Smooth muscle cell (in vitro differentiated cells): Measurements from ENCODE around the gene FBRSL1. TPM values are rescaled to one million over a fixed set of nuclear protein-coding genes. Genes with fewer than 3 reads are reported as not detected.

ENCODE experiments used
- DNase-seq: peaks from one replicate; lab custom pipeline; 2025; ENCODE audit not compliant: unreplicated experiment; lab: John Stamatoyannopoulos, UW
- H2AFZ ChIP-seq: fragments of 200-600 bp; sonication (generic); 2 replicates; pipeline ENCODE4 v1.6.0; 2016; ENCODE audit warnings: antibody characterized with exemption, low read depth, mild to moderate bottlenecking
- H3F3A ChIP-seq: fragments of 200-600 bp; sonication (generic); 2 replicates; pipeline ENCODE4 v1.6.0; 2017; ENCODE audit warnings: antibody characterized with exemption, low read depth
- H3K27ac ChIP-seq: fragments of 200-600 bp; sonication (generic); 2 replicates; pipeline ENCODE4 v1.5.1; 2016; ENCODE audit warnings: low read depth, mild to moderate bottlenecking
- H3K27me3 ChIP-seq: fragments of 200-600 bp; sonication (generic); 2 replicates; pipeline ENCODE4 v1.6.1; 2016; ENCODE audit warnings: low read depth, mild to moderate bottlenecking
- H3K36me3 ChIP-seq: fragments of 200-600 bp; sonication (generic); 2 replicates; pipeline ENCODE4 v1.5.1; 2016; ENCODE audit warnings: low read depth
- H3K4me1 ChIP-seq: fragments of 200-600 bp; sonication (generic); 2 replicates; pipeline ENCODE4 v1.5.1; 2016; ENCODE audit warnings: low read depth
- H3K4me2 ChIP-seq: fragments of 200-600 bp; sonication (generic); 2 replicates; pipeline ENCODE4 v1.6.0; 2016; ENCODE audit warnings: mild to moderate bottlenecking
- H3K4me3 ChIP-seq: fragments of 200-600 bp; sonication (generic); 2 replicates; pipeline ENCODE4 v1.5.1; 2016; ENCODE audit warnings: mild to moderate bottlenecking
- H3K79me2 ChIP-seq: fragments of 200-600 bp; sonication (generic); 2 replicates; pipeline ENCODE4 v1.6.0; 2016; ENCODE audit warnings: low read depth, mild to moderate bottlenecking
- H3K9ac ChIP-seq: fragments of 200-600 bp; sonication (generic); 2 replicates; pipeline ENCODE4 v1.6.0; 2016; ENCODE audit warnings: low read depth
- H3K9me3 ChIP-seq: fragments of 200-600 bp; sonication (generic); replicated peaks from 2 replicates; pipeline ENCODE4 v1.5.1; 2016; ENCODE audit warnings: low read depth
- H4K20me1 ChIP-seq: fragments of 200-600 bp; sonication (generic); 2 replicates; pipeline ENCODE4 v1.6.0; 2016; ENCODE audit warnings: low read depth
- WGBS: methylation state at CpG from one replicate; pipeline ENCODE4 v1.1.7; 2016; ENCODE audit warnings: low lambda C conversion rate; 5-methylcytosine and 5-hydroxymethylcytosine counted together
- polyA plus RNA-seq: library from polyadenylated mRNA; unstranded; fragments of >200 nt; fragmentation: Nextera tagmentation; extraction: Ambion mirVana; gene quantifications from 2 replicates; pipeline ENCODE4 v1.2.1, GENCODE V29; 2016
- total RNA-seq: library from RNA; depleted of rRNA; stranded (reverse); fragments of >200 nt; gene quantifications from 2 replicates; pipeline ENCODE4 v1.2.3, GENCODE V29; 2014
- TF ChIP-seq, protein P1 (sequence below): fragments of 200-600 bp; sonication (generic); IDR thresholded peaks from 2 replicates; pipeline ENCODE4 v1.5.1; 2017; ENCODE audit warnings: borderline replicate concordance, mild to moderate bottlenecking, antibody characterized with exemption; ENCODE audit not compliant: insufficient read depth, poor library complexity, severe bottlenecking

FBRSL1 gene
- total and polyA plus RNA-seq, 2 experiments from 2014 or later = 7.9 to 17.6 TPM

- peaks cover 100% of the 10 kb centered on the region for H3K79me2 ChIP-seq
- H4K20me1 ChIP-seq = peaks cover 100% of the 10 kb centered on the region
- no peaks in the 10 kb centered on the region for H3K9me3 ChIP-seq
- no peak for DNase-seq
- H2AFZ ChIP-seq = no peak overlapping the region
- no peaks in the 10 kb centered on the region for H3K36me3 ChIP-seq
- no peak overlapping the region for H3K4me3 ChIP-seq
- H3K4me2 ChIP-seq = no peak overlapping the region
- 87% methylated on average over 31 of the region's 31 CpGs for WGBS
- peaks cover 12% of the 10 kb centered on the region for H3K4me1 ChIP-seq
- no peak overlapping the region for H3K9ac ChIP-seq
- no peaks in the 10 kb centered on the region for H3F3A ChIP-seq
- no peaks in the 10 kb centered on the region for H3K27me3 ChIP-seq
- no peak overlapping the region for H3K27ac ChIP-seq
- TF ChIP-seq, protein P1, sequence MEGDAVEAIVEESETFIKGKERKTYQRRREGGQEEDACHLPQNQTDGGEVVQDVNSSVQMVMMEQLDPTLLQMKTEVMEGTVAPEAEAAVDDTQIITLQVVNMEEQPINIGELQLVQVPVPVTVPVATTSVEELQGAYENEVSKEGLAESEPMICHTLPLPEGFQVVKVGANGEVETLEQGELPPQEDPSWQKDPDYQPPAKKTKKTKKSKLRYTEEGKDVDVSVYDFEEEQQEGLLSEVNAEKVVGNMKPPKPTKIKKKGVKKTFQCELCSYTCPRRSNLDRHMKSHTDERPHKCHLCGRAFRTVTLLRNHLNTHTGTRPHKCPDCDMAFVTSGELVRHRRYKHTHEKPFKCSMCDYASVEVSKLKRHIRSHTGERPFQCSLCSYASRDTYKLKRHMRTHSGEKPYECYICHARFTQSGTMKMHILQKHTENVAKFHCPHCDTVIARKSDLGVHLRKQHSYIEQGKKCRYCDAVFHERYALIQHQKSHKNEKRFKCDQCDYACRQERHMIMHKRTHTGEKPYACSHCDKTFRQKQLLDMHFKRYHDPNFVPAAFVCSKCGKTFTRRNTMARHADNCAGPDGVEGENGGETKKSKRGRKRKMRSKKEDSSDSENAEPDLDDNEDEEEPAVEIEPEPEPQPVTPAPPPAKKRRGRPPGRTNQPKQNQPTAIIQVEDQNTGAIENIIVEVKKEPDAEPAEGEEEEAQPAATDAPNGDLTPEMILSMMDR = no peak
Observed at GRCh38 chr12:132495629-132496357, 5.8 kb downstream of the FBRSL1 start.

DNA sequence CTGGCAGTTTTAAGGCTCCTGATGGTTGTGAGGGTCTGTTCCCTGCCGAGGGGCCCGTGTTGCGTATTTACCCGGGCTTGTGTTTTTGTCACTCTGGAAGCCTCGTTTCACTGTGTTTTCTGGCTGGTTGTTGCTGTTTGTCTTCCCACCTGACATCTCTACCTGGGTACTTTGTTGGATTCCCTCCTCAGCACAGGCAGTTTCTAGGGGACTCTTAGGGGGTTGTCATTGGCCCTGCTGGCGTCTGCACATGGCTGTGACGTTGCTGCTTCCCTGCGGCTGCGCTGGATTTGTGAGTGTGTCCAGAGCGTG lies 6.4 kb downstream of the FBRSL1 start:
- DNase-seq = no peak
- H3K4me1 ChIP-seq = peaks cover 7% of the 10 kb centered on the region
- no peaks in the 10 kb centered on the region for H3K36me3 ChIP-seq
- H2AFZ ChIP-seq = no peak overlapping the region
- H3K79me2 ChIP-seq = peaks cover 100% of the 10 kb centered on the region
- no peaks in the 10 kb centered on the region for H3F3A ChIP-seq
- no peak overlapping the region for H3K9ac ChIP-seq
- no peak overlapping the region for H3K4me2 ChIP-seq
- H4K20me1 ChIP-seq = peaks cover 100% of the 10 kb centered on the region
- no peak overlapping the region for H3K4me3 ChIP-seq
- TF ChIP-seq, protein P1 = no peak
- no peak overlapping the region for H3K27ac ChIP-seq
- H3K9me3 ChIP-seq = no peaks in the 10 kb centered on the region
- 94% methylated on average over 10 of the region's 10 CpGs for WGBS
- H3K27me3 ChIP-seq = no peaks in the 10 kb centered on the region

DNA sequence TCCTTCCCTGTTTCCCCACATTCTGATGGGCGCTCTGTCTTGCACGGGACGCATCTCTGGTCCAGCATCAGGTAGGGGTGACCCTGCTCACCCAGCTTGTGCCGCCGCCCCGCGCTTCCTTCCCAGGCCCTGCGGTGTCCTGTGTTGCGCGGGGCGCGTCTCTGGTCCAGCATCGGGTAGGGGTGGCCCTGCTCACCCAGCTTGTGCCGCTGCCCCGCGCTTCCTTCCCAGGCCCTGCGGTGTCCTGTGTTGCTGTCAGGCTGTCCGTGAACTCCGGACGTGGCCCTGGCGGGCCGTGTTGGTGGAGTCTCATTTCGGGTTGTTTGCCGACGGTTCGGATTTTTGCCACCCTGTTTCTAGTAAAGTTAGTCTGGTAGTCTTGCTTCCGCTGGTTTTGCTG lies 6.8 kb downstream of the FBRSL1 start:
- Histone ChIP-seq H3K9me3 (no peaks in the 10 kb centered on the region), H3K4me3 (no peak overlapping the region), H2AFZ (no peak overlapping the region), H3K36me3 (no peaks in the 10 kb centered on the region), H4K20me1 (peaks cover 100% of the 10 kb centered on the region), H3K27me3 (no peaks in the 10 kb centered on the region), H3K27ac (no peak overlapping the region), H3K4me2 (no peak overlapping the region), H3K79me2 (peaks cover 100% of the 10 kb centered on the region), H3K9ac (no peak overlapping the region), H3K4me1 (peaks cover 5% of the 10 kb centered on the region), H3F3A (no peaks in the 10 kb centered on the region)
- WGBS = 97% methylated on average over 26 of the region's 27 CpGs
- TF ChIP-seq, protein P1 = no peak
- DNase-seq = no peak
